Testis (tissue), 3 donors: ENCODE data around the gene FAM171A1. TPM values are rescaled to one million over a fixed set of nuclear protein-coding genes. Genes with fewer than 3 reads are reported as not detected.
"Not testable (repeated sequence)": the region's sequence is repeated elsewhere in the genome, so short reads cannot be mapped to it uniquely, and the experiment has no call there.

Experiments
- DNase-seq: peaks from one replicate; pipeline ENCODE4 v3.0.0-alpha.2; 2019
- H3K27ac ChIP-seq, 2 donors: fragments of 200-600 bp; sonication (generic); one replicate each; pipeline ENCODE4 v1.5.1; 2019
- H3K27me3 ChIP-seq: fragments of 200-600 bp; sonication (generic); one replicate; pipeline ENCODE4 v1.5.1; 2019
- H3K36me3 ChIP-seq: fragments of 200-600 bp; sonication (generic); one replicate; pipeline ENCODE4 v1.5.1; 2017; ENCODE audit warnings: low read depth; ENCODE audit errors: missing control alignments
- H3K4me1 ChIP-seq: fragments of 200-600 bp; sonication (generic); one replicate; pipeline ENCODE4 v1.5.1; 2019
- H3K4me3 ChIP-seq, 2 donors: fragments of 200-600 bp; sonication (generic); one replicate each; pipeline ENCODE4 v1.5.1; 2017 to 2019
- H3K9me3 ChIP-seq: fragments of 200-600 bp; sonication (generic); one replicate; pipeline ENCODE4 v1.5.1; 2017
- POLR2A ChIP-seq: fragments of 450-650 bp; IDR thresholded peaks from one replicate; pipeline ENCODE4 v1.6.1; 2017; ENCODE audit warnings: antibody characterized with exemption, mild to moderate bottlenecking, moderate library complexity
- WGBS, 2 donors: methylation state at CpG; one replicate each; pipeline ENCODE4 v1.1.5; 2018; 5-methylcytosine and 5-hydroxymethylcytosine counted together
- intact Hi-C: fragments of 100-400 bp; cut with DNase I; formaldehyde crosslinking; loops from one replicate; pipeline ENCODE4 v1.15.1; 2023; ENCODE audit warnings: low total_unique reads
- polyA plus RNA-seq: library from polyadenylated mRNA; stranded (reverse); fragments of 350-450 nt; fragmentation: Illumina TruSeq; extraction: RNeasy Lipid Tissue Mini Kit (QIAGEN cat#74804); gene quantifications from one replicate; pipeline ENCODE4 v1.2.3, GENCODE V29; 2014; ENCODE audit warnings: low read depth, low replicate concordance; ENCODE audit not compliant: insufficient read depth
- total RNA-seq, 2 donors: library from RNA; depleted of rRNA; stranded (reverse); fragments of >200 nt; gene quantifications; one replicate each; pipeline ENCODE4 v1.2.3, GENCODE V29; 2016
- TF ChIP-seq, protein P1 (sequence below), 3 experiments: fragments of 450-650 bp in 2 of 3; fragments of 200-600 bp in 1 of 3; sonication (generic) in 1 of 3; IDR thresholded peaks; one replicate each; pipeline ENCODE4 v1.5.1; 2016 to 2019; ENCODE audit warnings: antibody characterized with exemption in 3 of 3, mild to moderate bottlenecking in 2 of 3, moderate library complexity in 1 of 3

The FAM171A1 gene
- total and polyA plus RNA-seq, 3 donors from 2014 or later: 9.2 to 11.1 (median 10.8) TPM

DNA sequence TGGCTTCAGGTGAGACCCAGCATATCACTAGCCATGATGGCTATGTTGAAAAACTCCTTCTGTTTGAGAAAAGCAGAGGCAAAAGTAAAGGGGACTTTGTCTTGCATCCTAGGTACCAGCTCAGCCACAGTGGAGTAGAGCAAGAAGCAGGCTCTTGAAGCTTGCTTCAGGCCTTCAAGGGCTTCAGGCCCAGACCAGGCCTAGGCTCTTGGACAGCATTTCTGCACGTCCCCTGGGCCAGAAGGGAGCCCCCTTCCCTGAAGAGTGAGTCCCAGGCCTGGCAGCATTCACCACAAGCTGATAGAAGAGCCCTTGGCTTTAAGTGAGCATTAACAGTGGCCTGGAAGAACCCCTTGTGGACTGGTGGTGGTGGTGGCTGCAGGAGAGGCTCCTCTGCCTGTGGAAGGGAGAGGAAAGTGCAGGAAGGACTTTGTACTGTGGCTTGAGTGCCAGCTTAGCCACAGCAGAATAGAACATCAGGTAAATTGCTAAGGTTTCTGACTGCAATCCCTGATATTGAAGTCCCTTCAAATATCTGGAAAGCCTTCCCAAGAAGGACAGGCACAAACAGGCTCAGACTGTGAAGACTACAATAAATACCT lies 28.1 kb upstream of the FAM171A1 start:
- Histone ChIP-seq H3K36me3 (no peaks in the 10 kb centered on the region), H3K4me3 (no peak overlapping the region), H3K4me1 (no peaks in the 10 kb centered on the region), H3K27me3 (no peaks in the 10 kb centered on the region), H3K27ac (no peak overlapping the region), H3K9me3 (no peaks in the 10 kb centered on the region)
- DNase-seq: no peak
- intact Hi-C loops: no loop called here
- no peak for TF ChIP-seq POLR2A
- TF ChIP-seq, protein P1, sequence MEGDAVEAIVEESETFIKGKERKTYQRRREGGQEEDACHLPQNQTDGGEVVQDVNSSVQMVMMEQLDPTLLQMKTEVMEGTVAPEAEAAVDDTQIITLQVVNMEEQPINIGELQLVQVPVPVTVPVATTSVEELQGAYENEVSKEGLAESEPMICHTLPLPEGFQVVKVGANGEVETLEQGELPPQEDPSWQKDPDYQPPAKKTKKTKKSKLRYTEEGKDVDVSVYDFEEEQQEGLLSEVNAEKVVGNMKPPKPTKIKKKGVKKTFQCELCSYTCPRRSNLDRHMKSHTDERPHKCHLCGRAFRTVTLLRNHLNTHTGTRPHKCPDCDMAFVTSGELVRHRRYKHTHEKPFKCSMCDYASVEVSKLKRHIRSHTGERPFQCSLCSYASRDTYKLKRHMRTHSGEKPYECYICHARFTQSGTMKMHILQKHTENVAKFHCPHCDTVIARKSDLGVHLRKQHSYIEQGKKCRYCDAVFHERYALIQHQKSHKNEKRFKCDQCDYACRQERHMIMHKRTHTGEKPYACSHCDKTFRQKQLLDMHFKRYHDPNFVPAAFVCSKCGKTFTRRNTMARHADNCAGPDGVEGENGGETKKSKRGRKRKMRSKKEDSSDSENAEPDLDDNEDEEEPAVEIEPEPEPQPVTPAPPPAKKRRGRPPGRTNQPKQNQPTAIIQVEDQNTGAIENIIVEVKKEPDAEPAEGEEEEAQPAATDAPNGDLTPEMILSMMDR (IDR thresholded peaks at IDR 0.05): no peak
- WGBS, 2 donors: 71% methylated on average over 1 of the region's 1 CpG; no CpG with 5 or more reads in 1 of the 2 donors

- no peaks in the 10 kb centered on the region for H3K9me3 ChIP-seq
- 88 to 89% methylated on average over 3 of the region's 3 CpGs for WGBS, 2 donors
- no peak overlapping the region for H3K4me3 ChIP-seq
- DNase-seq: no peak
- H3K27ac ChIP-seq: no peak overlapping the region
- H3K36me3 ChIP-seq: no peaks in the 10 kb centered on the region
- no peaks in the 10 kb centered on the region for H3K4me1 ChIP-seq
- TF ChIP-seq, protein P1 (IDR thresholded peaks at IDR 0.05): no peak
- no peak for TF ChIP-seq POLR2A
- H3K27me3 ChIP-seq: no peaks in the 10 kb centered on the region
- intact Hi-C loops: no loop called here
Measured at GRCh38 chr10:15395935-15396334, 24.8 kb upstream of the FAM171A1 start.

GRCh38 chr10:15393139-15393825 lies 22.2 kb upstream of the FAM171A1 start:
- Histone ChIP-seq H3K9me3 (no peaks in the 10 kb centered on the region), H3K27me3 (no peaks in the 10 kb centered on the region), H3K27ac (no peak overlapping the region), H3K4me3 (no peak overlapping the region), H3K4me1 (no peaks in the 10 kb centered on the region), H3K36me3 (no peaks in the 10 kb centered on the region)
- 57 to 59% methylated on average over 4 of the region's 4 CpGs for WGBS, 2 donors
- no peak for TF ChIP-seq POLR2A
- TF ChIP-seq, protein P1 (IDR thresholded peaks at IDR 0.05): no peak
- DNase-seq: no peak
- intact Hi-C loops: no loop called here

DNA sequence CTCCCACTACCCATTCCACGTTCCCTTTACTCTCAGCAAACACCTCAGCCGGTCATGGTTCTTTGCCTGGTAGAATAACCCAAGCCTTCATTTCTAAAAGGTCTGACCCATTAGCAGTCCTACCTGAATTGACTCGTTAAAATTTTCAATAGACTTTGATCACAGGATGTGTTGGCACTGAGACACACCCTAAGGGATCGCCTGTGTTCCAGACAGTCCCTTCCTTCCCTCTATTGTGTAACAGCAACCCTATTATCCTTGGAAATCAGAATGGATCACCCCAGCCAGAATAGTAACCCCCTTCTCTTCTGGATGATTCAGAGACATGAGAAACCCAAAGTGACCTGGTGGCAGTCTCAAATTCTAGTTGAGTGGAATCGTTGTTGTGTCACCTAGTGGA lies 20.4 kb upstream of the FAM171A1 start:
- Histone ChIP-seq H3K27ac (no peak overlapping the region), H3K4me1 (no peaks in the 10 kb centered on the region), H3K36me3 (no peaks in the 10 kb centered on the region), H3K4me3 (no peak overlapping the region), H3K9me3 (no peaks in the 10 kb centered on the region), H3K27me3 (no peaks in the 10 kb centered on the region)
- no peak for TF ChIP-seq POLR2A
- TF ChIP-seq, protein P1 (IDR thresholded peaks at IDR 0.05): no peak
- WGBS, 2 donors: 86 to 87% methylated on average over 5 of the region's 5 CpGs
- intact Hi-C loops: no loop called here
- DNase-seq: no peak

DNA sequence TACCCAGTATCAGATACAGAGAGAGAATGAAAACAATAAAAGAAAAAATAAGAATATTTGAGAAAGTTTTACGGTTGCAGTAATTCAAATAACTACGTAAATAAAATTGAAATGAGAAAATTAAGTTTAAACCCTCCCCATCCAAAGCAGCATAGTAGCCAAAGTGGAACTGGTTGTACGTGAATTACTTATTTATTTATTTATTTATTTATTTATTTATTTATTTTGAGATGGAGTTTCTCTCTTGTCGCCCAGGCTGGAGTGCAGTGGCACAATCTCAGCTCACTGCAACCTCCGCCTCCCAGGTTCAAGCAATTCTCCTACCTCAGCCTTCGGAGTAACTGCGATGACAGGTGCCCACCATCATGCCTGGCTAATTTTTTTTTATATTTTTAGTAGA lies 17.1 kb upstream of the FAM171A1 start:
- DNase-seq, H3K4me1 ChIP-seq, H3K27me3 ChIP-seq, H3K27ac ChIP-seq, intact Hi-C loops, H3K9me3 ChIP-seq, H3K4me3 ChIP-seq, H3K36me3 ChIP-seq: not testable (repeated sequence)
- WGBS, 2 donors: 89 to 90% methylated on average over 7 of the region's 7 CpGs
